PC-9 (cell line): ENCODE results near the gene PLEKHB2.

Experiments
- CTCF ChIP-seq: fragments of 200-600 bp; sonication (generic); conservative IDR thresholded peaks from 2 replicates; pipeline ENCODE4 v1.6.1; 2017; ENCODE audit warnings: mixed run types, antibody characterized with exemption, mild to moderate bottlenecking, moderate library complexity
- EZH2 ChIP-seq: fragments of 200-600 bp; sonication (generic); IDR thresholded peaks from 2 replicates; pipeline ENCODE4 v1.8.0; 2017; ENCODE audit warnings: antibody characterized with exemption, low read depth

DNA sequence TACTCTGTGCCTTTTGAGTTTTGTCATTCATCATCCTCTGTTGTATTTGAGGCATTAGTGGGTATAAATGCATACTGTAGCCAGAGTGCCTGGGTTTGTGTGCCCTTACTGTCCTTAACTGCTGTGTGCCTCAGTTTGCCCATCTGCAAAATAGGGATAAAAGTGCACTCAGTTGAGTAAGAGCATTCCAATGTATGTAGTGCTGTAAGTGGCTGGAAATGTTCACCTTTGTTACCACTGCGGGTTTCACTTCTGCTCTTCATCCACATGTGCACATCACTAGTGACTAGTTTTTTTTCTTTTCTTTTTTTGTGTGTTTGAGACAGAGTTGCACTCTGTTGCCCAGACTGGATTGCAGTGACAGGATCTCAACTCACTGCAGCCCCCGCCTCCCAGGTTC, 39.9 kb downstream of the PLEKHB2 start:
- no peak for TF ChIP-seq CTCF
- no peak for TF ChIP-seq EZH2
